Smooth muscle cell (in vitro differentiated cells): ENCODE data around the gene TAB3. TPM values are rescaled to one million over a fixed set of nuclear protein-coding genes. Genes with fewer than 3 reads are reported as not detected.

Experiments
- DNase-seq: peaks from one replicate; lab custom pipeline; 2025; ENCODE audit not compliant: unreplicated experiment; lab: John Stamatoyannopoulos, UW
- H2AFZ ChIP-seq: fragments of 200-600 bp; sonication (generic); 2 replicates; pipeline ENCODE4 v1.6.0; 2016; ENCODE audit warnings: antibody characterized with exemption, low read depth, mild to moderate bottlenecking
- H3F3A ChIP-seq: fragments of 200-600 bp; sonication (generic); 2 replicates; pipeline ENCODE4 v1.6.0; 2017; ENCODE audit warnings: antibody characterized with exemption, low read depth
- H3K27ac ChIP-seq: fragments of 200-600 bp; sonication (generic); 2 replicates; pipeline ENCODE4 v1.5.1; 2016; ENCODE audit warnings: low read depth, mild to moderate bottlenecking
- H3K27me3 ChIP-seq: fragments of 200-600 bp; sonication (generic); 2 replicates; pipeline ENCODE4 v1.6.1; 2016; ENCODE audit warnings: low read depth, mild to moderate bottlenecking
- H3K36me3 ChIP-seq: fragments of 200-600 bp; sonication (generic); 2 replicates; pipeline ENCODE4 v1.5.1; 2016; ENCODE audit warnings: low read depth
- H3K4me1 ChIP-seq: fragments of 200-600 bp; sonication (generic); 2 replicates; pipeline ENCODE4 v1.5.1; 2016; ENCODE audit warnings: low read depth
- H3K4me2 ChIP-seq: fragments of 200-600 bp; sonication (generic); 2 replicates; pipeline ENCODE4 v1.6.0; 2016; ENCODE audit warnings: mild to moderate bottlenecking
- H3K4me3 ChIP-seq: fragments of 200-600 bp; sonication (generic); 2 replicates; pipeline ENCODE4 v1.5.1; 2016; ENCODE audit warnings: mild to moderate bottlenecking
- H3K79me2 ChIP-seq: fragments of 200-600 bp; sonication (generic); 2 replicates; pipeline ENCODE4 v1.6.0; 2016; ENCODE audit warnings: low read depth, mild to moderate bottlenecking
- H3K9ac ChIP-seq: fragments of 200-600 bp; sonication (generic); 2 replicates; pipeline ENCODE4 v1.6.0; 2016; ENCODE audit warnings: low read depth
- H3K9me3 ChIP-seq: fragments of 200-600 bp; sonication (generic); replicated peaks from 2 replicates; pipeline ENCODE4 v1.5.1; 2016; ENCODE audit warnings: low read depth
- H4K20me1 ChIP-seq: fragments of 200-600 bp; sonication (generic); 2 replicates; pipeline ENCODE4 v1.6.0; 2016; ENCODE audit warnings: low read depth
- CTCF ChIP-seq: fragments of 200-600 bp; sonication (generic); IDR thresholded peaks from 2 replicates; pipeline ENCODE4 v1.5.1; 2017; ENCODE audit warnings: borderline replicate concordance, mild to moderate bottlenecking, antibody characterized with exemption; ENCODE audit not compliant: insufficient read depth, poor library complexity, severe bottlenecking
- WGBS: methylation state at CpG from one replicate; pipeline ENCODE4 v1.1.7; 2016; ENCODE audit warnings: low lambda C conversion rate; 5-methylcytosine and 5-hydroxymethylcytosine counted together
- polyA plus RNA-seq: library from polyadenylated mRNA; unstranded; fragments of >200 nt; fragmentation: Nextera tagmentation; extraction: Ambion mirVana; gene quantifications from 2 replicates; pipeline ENCODE4 v1.2.1, GENCODE V29; 2016
- total RNA-seq: library from RNA; depleted of rRNA; stranded (reverse); fragments of >200 nt; gene quantifications from 2 replicates; pipeline ENCODE4 v1.2.3, GENCODE V29; 2014

TAB3 gene
- total and polyA plus RNA-seq, 2 experiments from 2014 or later = 4.8 to 31.9 TPM

DNA sequence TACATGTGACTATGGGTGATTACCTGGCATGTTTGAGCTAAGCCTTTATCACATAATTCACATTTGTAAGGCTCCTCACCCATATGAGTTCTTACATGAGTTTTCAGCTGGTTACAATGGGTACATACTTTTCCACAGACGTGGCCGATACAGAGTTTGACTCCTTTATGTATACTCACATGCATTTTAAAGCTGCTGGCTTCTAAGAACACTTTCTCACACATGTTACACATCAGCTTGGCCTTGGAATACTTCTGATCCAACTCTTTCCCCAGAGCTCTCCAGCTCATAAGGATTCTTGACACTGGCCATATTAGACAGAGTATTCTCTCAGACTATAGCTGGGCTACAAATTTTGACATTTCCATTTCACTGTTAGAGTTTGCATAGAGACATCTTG lies 66.3 kb downstream of the TAB3 start:
- DNase-seq = no peak
- no peak overlapping the region for H3K27ac ChIP-seq
- H3K9ac ChIP-seq = no peak overlapping the region
- H3K4me1 ChIP-seq = no peaks in the 10 kb centered on the region
- 76% methylated on average over 2 of the region's 2 CpGs for WGBS
- H2AFZ ChIP-seq = no peak overlapping the region
- H3K79me2 ChIP-seq = no peaks in the 10 kb centered on the region
- no peaks in the 10 kb centered on the region for H3K36me3 ChIP-seq
- no peaks in the 10 kb centered on the region for H4K20me1 ChIP-seq
- no peaks in the 10 kb centered on the region for H3K9me3 ChIP-seq
- no peak overlapping the region for H3K4me3 ChIP-seq
- H3F3A ChIP-seq = no peaks in the 10 kb centered on the region
- no peak overlapping the region for H3K4me2 ChIP-seq
- no peaks in the 10 kb centered on the region for H3K27me3 ChIP-seq
- no peak for TF ChIP-seq CTCF

DNA sequence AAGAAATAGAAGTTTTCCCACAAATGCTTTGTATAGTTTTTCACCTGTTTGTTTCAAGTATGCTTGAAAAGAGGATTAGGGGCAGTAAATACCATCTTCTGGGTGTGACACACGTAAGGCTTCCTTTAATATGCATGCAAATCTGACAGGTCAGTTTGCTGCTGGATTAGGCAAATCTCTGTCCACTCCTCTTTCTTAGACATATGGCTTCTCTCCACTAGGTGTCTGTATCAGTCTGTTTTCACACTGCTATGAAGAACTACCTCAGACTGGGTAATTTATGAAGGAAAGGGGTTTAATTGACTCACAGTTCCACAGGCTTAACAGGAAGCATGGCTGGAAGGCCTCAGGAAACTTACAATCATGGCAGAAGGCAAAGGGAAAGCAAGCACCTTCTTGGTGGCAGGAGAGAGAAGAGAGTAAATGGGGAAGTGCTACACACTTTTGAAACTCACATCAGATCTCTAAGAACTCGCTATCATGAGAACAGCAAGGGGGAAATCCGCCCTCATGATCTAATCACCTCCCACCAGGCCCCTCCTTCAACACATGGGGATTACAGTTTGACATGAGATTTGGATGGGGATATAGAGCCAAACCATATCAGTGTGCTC lies 66.9 kb downstream of the TAB3 start:
- Histone ChIP-seq H3K4me1 (no peaks in the 10 kb centered on the region), H3F3A (no peaks in the 10 kb centered on the region), H3K4me2 (no peak overlapping the region), H3K36me3 (no peaks in the 10 kb centered on the region), H3K9me3 (no peaks in the 10 kb centered on the region), H3K9ac (no peak overlapping the region), H3K79me2 (no peaks in the 10 kb centered on the region), H3K4me3 (no peak overlapping the region), H4K20me1 (no peaks in the 10 kb centered on the region), H2AFZ (no peak overlapping the region), H3K27me3 (no peaks in the 10 kb centered on the region), H3K27ac (no peak overlapping the region)
- no peak for DNase-seq
- 53% methylated on average over 3 of the region's 3 CpGs for WGBS
- no peak for TF ChIP-seq CTCF

GRCh38 chrX:30821116-30821515 lies 67.9 kb downstream of the TAB3 start:
- Histone ChIP-seq H3K4me3 (no peak overlapping the region), H3K36me3 (no peaks in the 10 kb centered on the region), H3K4me1 (no peaks in the 10 kb centered on the region), H3K27ac (no peak overlapping the region), H3K9me3 (no peaks in the 10 kb centered on the region), H2AFZ (no peak overlapping the region), H3K79me2 (no peaks in the 10 kb centered on the region), H3K4me2 (no peak overlapping the region), H3K27me3 (no peaks in the 10 kb centered on the region), H3F3A (no peaks in the 10 kb centered on the region), H4K20me1 (no peaks in the 10 kb centered on the region), H3K9ac (no peak overlapping the region)
- DNase-seq = no peak
- 58% methylated on average over 1 of the region's 1 CpG for WGBS
- TF ChIP-seq CTCF = no peak

DNA sequence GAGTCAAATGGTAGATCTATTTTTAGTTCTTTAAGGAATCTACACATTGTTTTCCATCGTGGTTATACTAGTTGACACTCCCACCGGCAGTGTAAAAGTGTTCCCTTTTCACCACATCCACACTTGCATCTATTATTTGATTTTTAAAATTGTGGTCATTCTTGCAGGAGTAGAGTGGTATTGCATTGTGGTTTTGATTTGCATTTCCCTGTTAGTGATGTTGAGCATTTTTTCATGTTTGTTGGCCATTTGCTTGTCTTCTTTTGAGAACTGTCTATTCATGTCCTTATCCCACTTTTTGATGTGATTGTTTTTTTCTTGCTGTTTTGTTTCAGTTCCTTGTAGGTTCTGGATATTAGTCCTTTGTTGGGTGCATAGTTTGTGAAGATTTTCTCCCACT lies 70.0 kb downstream of the TAB3 start:
- no peaks in the 10 kb centered on the region for H3K27me3 ChIP-seq
- no peak overlapping the region for H2AFZ ChIP-seq
- H3K9me3 ChIP-seq = no peaks in the 10 kb centered on the region
- no peaks in the 10 kb centered on the region for H3K79me2 ChIP-seq
- H4K20me1 ChIP-seq = no peaks in the 10 kb centered on the region
- 61% methylated on average over 2 of the region's 2 CpGs for WGBS
- H3F3A ChIP-seq = no peaks in the 10 kb centered on the region
- H3K9ac ChIP-seq = no peak overlapping the region
- no peaks in the 10 kb centered on the region for H3K36me3 ChIP-seq
- H3K27ac ChIP-seq = no peak overlapping the region
- DNase-seq = no peak
- no peak overlapping the region for H3K4me2 ChIP-seq
- TF ChIP-seq CTCF = no peak
- H3K4me1 ChIP-seq = no peaks in the 10 kb centered on the region
- H3K4me3 ChIP-seq = no peak overlapping the region
